HL-60 (cell line): ENCODE results near the gene RAP1A.

Source experiments
- DNase-seq, 2 experiments: peaks; one replicate each; pipeline ENCODE4 v3.0.0-alpha.2; 2010 to 2020; ENCODE audit warnings: low read depth in 1 of 2, low spot score in 1 of 2
- H3K27ac ChIP-seq: fragments of 250-450 bp; sonication (Bioruptor Pico); replicated peaks from 2 replicates; pipeline ENCODE4 v1.5.1; 2020; ENCODE audit warnings: mild to moderate bottlenecking, moderate library complexity
- H3K27me3 ChIP-seq: fragments of 250-450 bp; sonication (Bioruptor Pico); 2 replicates; pipeline ENCODE4 v1.5.1; 2021; ENCODE audit warnings: mild to moderate bottlenecking, moderate library complexity; ENCODE audit not compliant: insufficient read depth, poor library complexity, severe bottlenecking
- H3K4me3 ChIP-seq: replicated peaks from 2 replicates; pipeline ENCODE4 v1.5.1; 2011; ENCODE audit warnings: mild to moderate bottlenecking, control low read depth, low read length; ENCODE audit not compliant: insufficient read depth
- CTCF ChIP-seq: IDR thresholded peaks from one replicate; pipeline ENCODE4 v1.5.1; 2011; ENCODE audit warnings: low read length, control low read depth, inconsistent platforms; ENCODE audit not compliant: insufficient read depth
- GABPA ChIP-seq: IDR thresholded peaks from 2 replicates; pipeline ENCODE4 v1.6.1; 2012; ENCODE audit warnings: low read depth
- POLR2AphosphoS5 ChIP-seq: IDR thresholded peaks from 2 replicates; pipeline ENCODE4 v1.6.1; 2012; ENCODE audit warnings: low read depth
- REST ChIP-seq: IDR thresholded peaks from 2 replicates; pipeline ENCODE4 v1.6.1; 2012; ENCODE audit warnings: low read depth; ENCODE audit not compliant: insufficient replicate concordance
- SPI1 ChIP-seq: IDR thresholded peaks from 2 replicates; pipeline ENCODE4 v1.6.1; 2012; ENCODE audit warnings: low read depth, mild to moderate bottlenecking, borderline replicate concordance

Gene RAP1A

GRCh38 chr1:111665497-111665896, 45.9 kb downstream of the RAP1A start:
- TF ChIP-seq POLR2AphosphoS5: no peak
- TF ChIP-seq CTCF: no peak
- TF ChIP-seq GABPA: no peak
- TF ChIP-seq SPI1: no peak
- no peak for TF ChIP-seq REST
- Histone ChIP-seq H3K27me3 (no peaks in the 10 kb centered on the region), H3K4me3 (no peak overlapping the region), H3K27ac (no peak overlapping the region)
- DNase-seq: no peak

- TF ChIP-seq CTCF: no peak
- no peak for TF ChIP-seq REST
- TF ChIP-seq GABPA: no peak
- TF ChIP-seq POLR2AphosphoS5: no peak
- TF ChIP-seq SPI1: no peak
- H3K4me3 ChIP-seq: no peak overlapping the region
- no peaks in the 10 kb centered on the region for H3K27me3 ChIP-seq
- DNase-seq: no peak
- no peak overlapping the region for H3K27ac ChIP-seq
Observed at GRCh38 chr1:111666828-111667227, 47.2 kb downstream of the RAP1A start.

- H3K27me3 ChIP-seq: no peaks in the 10 kb centered on the region
- TF ChIP-seq SPI1 (no peak), CTCF (no peak), POLR2AphosphoS5 (no peak), REST (no peak), GABPA (no peak)
- H3K27ac ChIP-seq: no peak overlapping the region
- no peak for DNase-seq
- no peak overlapping the region for H3K4me3 ChIP-seq
Observed at GRCh38 chr1:111669268-111669667, 49.7 kb downstream of the RAP1A start.
